A549 (cell line): ENCODE data around the gene NELFB.

ENCODE experiments used
- CHD2 ChIP-seq: fragments of 150-350 bp; IDR thresholded peaks from 2 replicates; pipeline ENCODE4 v1.6.1; 2014; ENCODE audit warnings: low read length; ENCODE audit not compliant: partially characterized antibody
- EP300 ChIP-seq, 2 experiments: fragments of >200 bp; sonication (Bioruptor Twin); formaldehyde crosslinking; IDR thresholded peaks; 2 replicates in 1 of 2; 3 replicates in 1 of 2; pipeline ENCODE4 v1.6.1; 2016 to 2017
- JUNB ChIP-seq: fragments of >200 bp; sonication (Bioruptor Twin); formaldehyde crosslinking; IDR thresholded peaks from 2 replicates; pipeline ENCODE4 v1.6.1; 2016
- MAFK ChIP-seq: fragments of 450-650 bp; IDR thresholded peaks from 2 replicates; pipeline ENCODE4 v1.6.1; 2014; ENCODE audit not compliant: partially characterized antibody
- POLR2A ChIP-seq: IDR thresholded peaks from 2 replicates; pipeline ENCODE4 v1.6.1; 2012; ENCODE audit warnings: mild to moderate bottlenecking, low read length
- SMC3 ChIP-seq: fragments of >200 bp; sonication (Bioruptor Twin); formaldehyde crosslinking; IDR thresholded peaks from 3 replicates; pipeline ENCODE4 v1.6.1; 2018; ENCODE audit warnings: inconsistent platforms
- TF ChIP-seq, protein P1 (sequence below): fragments of >200 bp; sonication (Bioruptor Twin); formaldehyde crosslinking; IDR thresholded peaks from 3 replicates; pipeline ENCODE4 v1.5.1; 2016
- TF ChIP-seq, protein P2 (sequence below): fragments of 200-600 bp; sonication (generic); IDR thresholded peaks from 2 replicates; pipeline ENCODE4 v1.6.1; 2016; ENCODE audit warnings: antibody characterized with exemption, mild to moderate bottlenecking, moderate library complexity

DNA sequence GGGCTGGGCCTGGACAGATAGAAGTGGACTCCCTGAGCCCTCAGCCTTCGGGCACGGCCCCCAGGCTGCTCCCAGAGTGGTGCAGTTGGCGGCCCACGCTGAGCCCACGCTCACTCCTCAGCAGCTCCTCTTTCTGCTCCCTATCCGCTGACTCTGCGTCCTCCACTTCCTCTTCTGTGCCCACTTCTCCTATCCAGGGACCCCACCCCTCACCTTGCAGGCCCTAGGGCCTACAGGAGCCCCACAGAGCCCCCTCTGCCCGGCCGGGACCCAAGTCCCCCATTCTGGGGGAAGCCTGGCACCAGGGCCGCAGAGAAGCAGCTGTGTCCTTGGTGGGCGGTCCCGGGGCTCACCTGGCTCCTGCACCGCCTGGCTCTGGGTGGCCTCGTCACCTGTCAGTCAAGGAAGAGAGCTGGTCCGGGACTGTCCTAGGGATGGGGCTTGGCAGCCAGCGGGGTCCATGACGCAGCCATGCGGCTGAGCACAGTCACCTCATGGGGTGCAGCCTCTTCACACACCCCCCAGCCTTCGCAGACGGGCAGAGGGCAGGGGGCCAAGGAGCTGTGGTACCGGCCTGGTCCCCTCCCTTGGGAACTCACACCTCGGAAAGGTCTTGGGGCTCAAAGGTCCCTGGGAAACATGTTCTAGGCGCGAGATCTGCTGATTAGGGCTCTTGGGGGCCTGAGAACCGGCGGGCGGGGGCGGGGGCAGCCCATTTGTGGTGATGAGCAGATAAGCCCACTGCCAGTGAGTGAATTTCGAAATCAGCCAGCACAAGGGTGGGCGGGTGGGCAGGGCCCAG lies 52.3 kb downstream of the NELFB start:
- no peak for TF ChIP-seq JUNB
- TF ChIP-seq CHD2, result no peak
- TF ChIP-seq, protein P1, sequence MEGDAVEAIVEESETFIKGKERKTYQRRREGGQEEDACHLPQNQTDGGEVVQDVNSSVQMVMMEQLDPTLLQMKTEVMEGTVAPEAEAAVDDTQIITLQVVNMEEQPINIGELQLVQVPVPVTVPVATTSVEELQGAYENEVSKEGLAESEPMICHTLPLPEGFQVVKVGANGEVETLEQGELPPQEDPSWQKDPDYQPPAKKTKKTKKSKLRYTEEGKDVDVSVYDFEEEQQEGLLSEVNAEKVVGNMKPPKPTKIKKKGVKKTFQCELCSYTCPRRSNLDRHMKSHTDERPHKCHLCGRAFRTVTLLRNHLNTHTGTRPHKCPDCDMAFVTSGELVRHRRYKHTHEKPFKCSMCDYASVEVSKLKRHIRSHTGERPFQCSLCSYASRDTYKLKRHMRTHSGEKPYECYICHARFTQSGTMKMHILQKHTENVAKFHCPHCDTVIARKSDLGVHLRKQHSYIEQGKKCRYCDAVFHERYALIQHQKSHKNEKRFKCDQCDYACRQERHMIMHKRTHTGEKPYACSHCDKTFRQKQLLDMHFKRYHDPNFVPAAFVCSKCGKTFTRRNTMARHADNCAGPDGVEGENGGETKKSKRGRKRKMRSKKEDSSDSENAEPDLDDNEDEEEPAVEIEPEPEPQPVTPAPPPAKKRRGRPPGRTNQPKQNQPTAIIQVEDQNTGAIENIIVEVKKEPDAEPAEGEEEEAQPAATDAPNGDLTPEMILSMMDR, result no peak
- TF ChIP-seq POLR2A, result no peak
- TF ChIP-seq MAFK, result no peak
- TF ChIP-seq SMC3, result no peak
- TF ChIP-seq, protein P2, sequence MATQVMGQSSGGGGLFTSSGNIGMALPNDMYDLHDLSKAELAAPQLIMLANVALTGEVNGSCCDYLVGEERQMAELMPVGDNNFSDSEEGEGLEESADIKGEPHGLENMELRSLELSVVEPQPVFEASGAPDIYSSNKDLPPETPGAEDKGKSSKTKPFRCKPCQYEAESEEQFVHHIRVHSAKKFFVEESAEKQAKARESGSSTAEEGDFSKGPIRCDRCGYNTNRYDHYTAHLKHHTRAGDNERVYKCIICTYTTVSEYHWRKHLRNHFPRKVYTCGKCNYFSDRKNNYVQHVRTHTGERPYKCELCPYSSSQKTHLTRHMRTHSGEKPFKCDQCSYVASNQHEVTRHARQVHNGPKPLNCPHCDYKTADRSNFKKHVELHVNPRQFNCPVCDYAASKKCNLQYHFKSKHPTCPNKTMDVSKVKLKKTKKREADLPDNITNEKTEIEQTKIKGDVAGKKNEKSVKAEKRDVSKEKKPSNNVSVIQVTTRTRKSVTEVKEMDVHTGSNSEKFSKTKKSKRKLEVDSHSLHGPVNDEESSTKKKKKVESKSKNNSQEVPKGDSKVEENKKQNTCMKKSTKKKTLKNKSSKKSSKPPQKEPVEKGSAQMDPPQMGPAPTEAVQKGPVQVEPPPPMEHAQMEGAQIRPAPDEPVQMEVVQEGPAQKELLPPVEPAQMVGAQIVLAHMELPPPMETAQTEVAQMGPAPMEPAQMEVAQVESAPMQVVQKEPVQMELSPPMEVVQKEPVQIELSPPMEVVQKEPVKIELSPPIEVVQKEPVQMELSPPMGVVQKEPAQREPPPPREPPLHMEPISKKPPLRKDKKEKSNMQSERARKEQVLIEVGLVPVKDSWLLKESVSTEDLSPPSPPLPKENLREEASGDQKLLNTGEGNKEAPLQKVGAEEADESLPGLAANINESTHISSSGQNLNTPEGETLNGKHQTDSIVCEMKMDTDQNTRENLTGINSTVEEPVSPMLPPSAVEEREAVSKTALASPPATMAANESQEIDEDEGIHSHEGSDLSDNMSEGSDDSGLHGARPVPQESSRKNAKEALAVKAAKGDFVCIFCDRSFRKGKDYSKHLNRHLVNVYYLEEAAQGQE, result no peak
- TF ChIP-seq EP300 (IDR thresholded peaks at IDR 0.05), result no peak
